NOMO-1 (cell line): Measurements from ENCODE around the gene PYCR2.

ENCODE experiments used
- DNase-seq, 2 experiments: peaks; one replicate each; lab custom pipeline; 2025; ENCODE audit not compliant: unreplicated experiment in 2 of 2; lab: John Stamatoyannopoulos, UW

The PYCR2 gene

GRCh38 chr1:225921734-225922709, 2.0 kb downstream of the PYCR2 start:
- no peak for DNase-seq

GRCh38 chr1:225919906-225920305, 4.1 kb downstream of the PYCR2 start:
- DNase-seq: no peak

- no peak for DNase-seq
These were observed 5.8 kb downstream of the PYCR2 start for GRCh38 chr1:225918280-225918679.

GRCh38 chr1:225917536-225917935, 6.5 kb downstream of the PYCR2 start:
- no peak for DNase-seq

GRCh38 chr1:225917101-225917500, 6.9 kb downstream of the PYCR2 start:
- DNase-seq: no peak

GRCh38 chr1:225915538-225915991, 8.5 kb downstream of the PYCR2 start:
- DNase-seq: no peak

GRCh38 chr1:225914947-225915346, 9.1 kb downstream of the PYCR2 start:
- DNase-seq: no peak

- DNase-seq: no peak
These were observed 9.7 kb downstream of the PYCR2 start for GRCh38 chr1:225914391-225914790.

GRCh38 chr1:225911191-225912130, 12.6 kb downstream of the PYCR2 start:
- DNase-seq: no peak

GRCh38 chr1:225909477-225909876, 14.6 kb downstream of the PYCR2 start:
- DNase-seq: no peak

GRCh38 chr1:225908773-225909172, 15.3 kb downstream of the PYCR2 start:
- no peak for DNase-seq

- no peak for DNase-seq
These were observed 15.9 kb downstream of the PYCR2 start for GRCh38 chr1:225908013-225908640.

- no peak for DNase-seq
These were observed 16.7 kb downstream of the PYCR2 start for GRCh38 chr1:225907341-225907740.

- DNase-seq: no peak
These were observed 17.6 kb downstream of the PYCR2 start for GRCh38 chr1:225906467-225906866.

- DNase-seq: no peak
These were observed 20.4 kb downstream of the PYCR2 start for GRCh38 chr1:225903623-225904022.

GRCh38 chr1:225899044-225899925, 24.8 kb downstream of the PYCR2 start:
- DNase-seq: no peak

GRCh38 chr1:225897595-225898514, 26.2 kb downstream of the PYCR2 start:
- no peak for DNase-seq

- no peak for DNase-seq
These were observed 27.0 kb downstream of the PYCR2 start for GRCh38 chr1:225896937-225897549.
